ENCODE data around the gene POU6F2. TPM values are rescaled to one million over a fixed set of nuclear protein-coding genes. Genes with fewer than 3 reads are reported as not detected.
A peak's percentile ranks its signal among the peaks of the same experiment; 100 is the strongest.

Gene POU6F2
- total RNA-seq, 1 experiment from 2014 or later = 0.27 TPM

DNA sequence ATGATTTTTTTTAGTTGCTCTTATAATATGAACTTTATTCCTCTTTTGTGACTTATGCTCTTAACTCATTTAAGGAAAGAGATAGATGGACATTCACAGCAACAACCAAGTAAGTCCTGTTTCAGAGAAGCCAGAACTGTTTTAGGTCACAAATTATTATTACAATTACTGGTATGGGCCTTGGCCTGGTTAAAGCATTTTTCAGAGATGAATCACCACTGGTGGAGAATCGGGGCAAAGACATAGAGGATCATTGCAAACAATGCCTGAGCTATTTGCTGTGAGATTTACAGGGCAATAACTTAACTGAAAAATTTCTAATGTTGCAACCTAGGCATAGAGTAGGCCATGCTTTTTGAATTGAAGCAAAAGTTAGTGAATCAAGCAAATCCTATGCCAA, 450.5 kb downstream of the POU6F2 start:
- no peak overlapping the region for H3K27ac ChIP-seq (ENCODE audit: low read depth, low read length)
- no peaks in the 10 kb centered on the region for H4K20me1 ChIP-seq (ENCODE audit: insufficient read depth)
- intact Hi-C loops (cut with micrococcal nuclease) = no loop called here
- peak; percentile 52 for ATAC-seq
- no peaks in the 10 kb centered on the region for H3K9me3 ChIP-seq (ENCODE audit: control insufficient read depth in 1 of 2, insufficient read depth in 1 of 2, low read depth in 1 of 2, low read length in 2 of 2)
- H3K79me2 ChIP-seq (ENCODE audit: insufficient read depth, low read length) = no peaks in the 10 kb centered on the region
- CTCF ChIA-PET = no interaction called here
- H3K27me3 ChIP-seq (ENCODE audit: insufficient read depth, low read length) = no peaks in the 10 kb centered on the region
- peak overlapping the region; percentile 18; the same call in 1 of the 2 replicates for H3K4me2 ChIP-seq (ENCODE audit: low read length)
- POLR2A ChIA-PET = no interaction called here
- RAD21 ChIA-PET (ENCODE audit: low non-redundant PET in 1 of 2, low total read pairs in 2 of 2, uncharacterized antibody in 2 of 2, unreplicated experiment in 2 of 2) = no interaction called here
- BruUV-seq (replicated peaks) = no TSS peak
- H3K36me3 ChIP-seq (ENCODE audit: control insufficient read depth in 1 of 2, insufficient read depth in 2 of 2, low read length in 2 of 2) = no peaks in the 10 kb centered on the region
- H3K4me1 ChIP-seq (ENCODE audit: control insufficient read depth in 1 of 2, insufficient read depth in 2 of 2, low read length in 2 of 2) = peaks cover 0 to 5% of the 10 kb centered on the region in 2 experiments; a peak in 1 of 4 replicates
- no peak overlapping the region for H2AFZ ChIP-seq (ENCODE audit: low read depth, low read length, poor library complexity, severe bottlenecking)
- no peak for DNase-seq (ENCODE audit: low read depth, low spot score)
- no peaks in the 10 kb centered on the region for H3K9me2 ChIP-seq (ENCODE audit: insufficient read depth)
- TF ChIP-seq, protein P1, sequence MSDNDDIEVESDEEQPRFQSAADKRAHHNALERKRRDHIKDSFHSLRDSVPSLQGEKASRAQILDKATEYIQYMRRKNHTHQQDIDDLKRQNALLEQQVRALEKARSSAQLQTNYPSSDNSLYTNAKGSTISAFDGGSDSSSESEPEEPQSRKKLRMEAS (IDR thresholded peaks at IDR 0.05) = no peak
- TF ChIP-seq, protein P2, sequence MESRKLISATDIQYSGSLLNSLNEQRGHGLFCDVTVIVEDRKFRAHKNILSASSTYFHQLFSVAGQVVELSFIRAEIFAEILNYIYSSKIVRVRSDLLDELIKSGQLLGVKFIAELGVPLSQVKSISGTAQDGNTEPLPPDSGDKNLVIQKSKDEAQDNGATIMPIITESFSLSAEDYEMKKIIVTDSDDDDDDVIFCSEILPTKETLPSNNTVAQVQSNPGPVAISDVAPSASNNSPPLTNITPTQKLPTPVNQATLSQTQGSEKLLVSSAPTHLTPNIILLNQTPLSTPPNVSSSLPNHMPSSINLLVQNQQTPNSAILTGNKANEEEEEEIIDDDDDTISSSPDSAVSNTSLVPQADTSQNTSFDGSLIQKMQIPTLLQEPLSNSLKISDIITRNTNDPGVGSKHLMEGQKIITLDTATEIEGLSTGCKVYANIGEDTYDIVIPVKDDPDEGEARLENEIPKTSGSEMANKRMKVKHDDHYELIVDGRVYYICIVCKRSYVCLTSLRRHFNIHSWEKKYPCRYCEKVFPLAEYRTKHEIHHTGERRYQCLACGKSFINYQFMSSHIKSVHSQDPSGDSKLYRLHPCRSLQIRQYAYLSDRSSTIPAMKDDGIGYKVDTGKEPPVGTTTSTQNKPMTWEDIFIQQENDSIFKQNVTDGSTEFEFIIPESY (IDR thresholded peaks at IDR 0.05; ENCODE audit: extremely low read depth, insufficient replicate concordance, low read length) = no peak
- TF ChIP-seq SIN3A (IDR thresholded peaks at IDR 0.05; ENCODE audit: low read depth) (no peak), CBX3 (IDR thresholded peaks at IDR 0.05; ENCODE audit: low read depth) (no peak), YY1 (IDR thresholded peaks at IDR 0.05; ENCODE audit: extremely low read depth, insufficient replicate concordance, low read depth, low read length) (no peak), POLR2AphosphoS5 (IDR thresholded peaks at IDR 0.05; ENCODE audit: low read depth, low read length) (no peak), ELF1 (IDR thresholded peaks at IDR 0.05; ENCODE audit: borderline replicate concordance, low read depth) (no peak), CEBPB (IDR thresholded peaks at IDR 0.05; ENCODE audit: low read depth) (no peak), FOSL1 (IDR thresholded peaks at IDR 0.05; ENCODE audit: low read depth) (no peak), RAD21 (IDR thresholded peaks at IDR 0.05; ENCODE audit: low read depth) (no peak), POLR2A (IDR thresholded peaks at IDR 0.05; ENCODE audit: borderline replicate concordance, extremely low read depth, insufficient read depth, insufficient read length) (no peak), ZFX (IDR thresholded peaks at IDR 0.05) (no peak), TCF7L2 (IDR thresholded peaks at IDR 0.05; ENCODE audit: borderline replicate concordance, extremely low read depth, insufficient read depth, insufficient read length) (no peak)
- H3K9ac ChIP-seq (ENCODE audit: low read length) = no peak overlapping the region
- H3K4me3 ChIP-seq (replicated peaks in 1 of 2; ENCODE audit: low read depth in 1 of 2, low read length in 2 of 2) = no peak overlapping the region
